Measurements from ENCODE around the gene YARS1. TPM values are rescaled to one million over a fixed set of nuclear protein-coding genes. Genes with fewer than 3 reads are reported as not detected.

YARS1 gene
- 244 and 362 TPM in 2 replicates for total RNA-seq

DNA sequence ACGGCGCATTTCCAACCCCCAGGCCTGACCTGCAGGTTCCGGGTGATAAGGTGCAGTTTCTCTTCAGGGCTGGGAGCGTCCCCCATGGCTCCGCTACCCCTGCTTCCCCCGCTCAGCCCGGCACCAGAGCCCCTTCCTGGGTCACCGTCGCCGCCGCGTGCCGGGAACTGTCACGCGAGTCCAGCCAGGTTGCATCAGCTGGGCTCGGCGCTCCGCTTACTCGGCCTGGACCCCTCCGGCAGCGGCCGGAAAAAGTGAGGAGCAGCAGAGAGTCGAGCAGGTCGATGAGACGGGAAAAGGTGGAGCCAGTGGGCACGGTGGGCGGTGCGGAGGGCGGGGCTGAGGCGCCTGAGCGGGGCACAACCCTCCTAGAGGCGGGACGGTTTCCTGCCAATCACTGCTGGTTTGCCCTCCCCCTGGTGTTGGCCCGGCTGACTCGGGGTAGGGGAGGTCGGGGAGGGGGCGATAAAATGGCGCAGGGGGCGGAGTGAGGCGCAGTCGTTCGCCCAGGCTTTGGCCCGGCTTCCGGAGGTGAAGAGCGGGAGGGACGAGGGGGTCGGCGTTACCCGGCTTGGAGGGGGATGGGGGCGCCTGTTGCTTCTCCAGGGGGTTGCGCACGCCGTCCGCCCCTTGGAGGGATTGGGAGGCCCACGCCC, at the start of gene YARS1, which contains the start of gene S100PBP:
TSS of gene YARS1 (minus strand) at position 200 of the 656 bp plus-strand sequence. CDS start at position 86, 114 bp downstream.
TSS of gene S100PBP (plus strand) at position 495 of the 656 bp plus-strand sequence. CDS start 8,447 bp downstream, outside the sequence.

Other genes with a start within 250 kb of the YARS1 start
- 46.2 and 54.0 TPM in 2 replicates for gene ZBTB8OS, start 166.8 kb downstream of the YARS1 start, total RNA-seq
- gene RBBP4, start 166.2 kb downstream of the YARS1 start, total RNA-seq = 105 and 164 TPM in 2 replicates
- 1.7 and 10.9 TPM in 2 replicates for gene SYNC, start 114.6 kb downstream of the YARS1 start, total RNA-seq
- 17.4 and 46.9 TPM in 2 replicates for gene S100PBP, start 295 bp upstream of the YARS1 start, total RNA-seq
- under 0.01 TPM in 1 of 2 replicates, not detected in the other for gene FNDC5, start 53.6 kb upstream of the YARS1 start, total RNA-seq
- gene HPCA, start 69.1 kb upstream of the YARS1 start, total RNA-seq = not detected in 2 replicates
- gene TMEM54, start 84.0 kb upstream of the YARS1 start, total RNA-seq = 68.4 and 106 TPM in 2 replicates
- gene RNF19B, start 147.5 kb upstream of the YARS1 start, total RNA-seq = 40.3 and 46.7 TPM in 2 replicates
- gene AK2, start 219.5 kb upstream of the YARS1 start, total RNA-seq = 74.8 and 103 TPM in 2 replicates

Data from nasal cavity respiratory epithelium epithelial cell of viscerocranial mucosa (primary cell).